Smooth muscle cell (in vitro differentiated cells): ENCODE measurements around the gene EML2. TPM values are rescaled to one million over a fixed set of nuclear protein-coding genes. Genes with fewer than 3 reads are reported as not detected.
"Not testable (repeated sequence)": the region's sequence is repeated elsewhere in the genome, so short reads cannot be mapped to it uniquely, and the experiment has no call there.

ENCODE experiments used
- DNase-seq: peaks from one replicate; lab custom pipeline; 2025; ENCODE audit not compliant: unreplicated experiment; lab: John Stamatoyannopoulos, UW
- H2AFZ ChIP-seq: fragments of 200-600 bp; sonication (generic); 2 replicates; pipeline ENCODE4 v1.6.0; 2016; ENCODE audit warnings: antibody characterized with exemption, low read depth, mild to moderate bottlenecking
- H3F3A ChIP-seq: fragments of 200-600 bp; sonication (generic); 2 replicates; pipeline ENCODE4 v1.6.0; 2017; ENCODE audit warnings: antibody characterized with exemption, low read depth
- H3K27ac ChIP-seq: fragments of 200-600 bp; sonication (generic); 2 replicates; pipeline ENCODE4 v1.5.1; 2016; ENCODE audit warnings: low read depth, mild to moderate bottlenecking
- H3K27me3 ChIP-seq: fragments of 200-600 bp; sonication (generic); 2 replicates; pipeline ENCODE4 v1.6.1; 2016; ENCODE audit warnings: low read depth, mild to moderate bottlenecking
- H3K36me3 ChIP-seq: fragments of 200-600 bp; sonication (generic); 2 replicates; pipeline ENCODE4 v1.5.1; 2016; ENCODE audit warnings: low read depth
- H3K4me1 ChIP-seq: fragments of 200-600 bp; sonication (generic); 2 replicates; pipeline ENCODE4 v1.5.1; 2016; ENCODE audit warnings: low read depth
- H3K4me2 ChIP-seq: fragments of 200-600 bp; sonication (generic); 2 replicates; pipeline ENCODE4 v1.6.0; 2016; ENCODE audit warnings: mild to moderate bottlenecking
- H3K4me3 ChIP-seq: fragments of 200-600 bp; sonication (generic); 2 replicates; pipeline ENCODE4 v1.5.1; 2016; ENCODE audit warnings: mild to moderate bottlenecking
- H3K79me2 ChIP-seq: fragments of 200-600 bp; sonication (generic); 2 replicates; pipeline ENCODE4 v1.6.0; 2016; ENCODE audit warnings: low read depth, mild to moderate bottlenecking
- H3K9ac ChIP-seq: fragments of 200-600 bp; sonication (generic); 2 replicates; pipeline ENCODE4 v1.6.0; 2016; ENCODE audit warnings: low read depth
- H3K9me3 ChIP-seq: fragments of 200-600 bp; sonication (generic); replicated peaks from 2 replicates; pipeline ENCODE4 v1.5.1; 2016; ENCODE audit warnings: low read depth
- H4K20me1 ChIP-seq: fragments of 200-600 bp; sonication (generic); 2 replicates; pipeline ENCODE4 v1.6.0; 2016; ENCODE audit warnings: low read depth
- WGBS: methylation state at CpG from one replicate; pipeline ENCODE4 v1.1.7; 2016; ENCODE audit warnings: low lambda C conversion rate; 5-methylcytosine and 5-hydroxymethylcytosine counted together
- polyA plus RNA-seq: library from polyadenylated mRNA; unstranded; fragments of >200 nt; fragmentation: Nextera tagmentation; extraction: Ambion mirVana; gene quantifications from 2 replicates; pipeline ENCODE4 v1.2.1, GENCODE V29; 2016
- total RNA-seq: library from RNA; depleted of rRNA; stranded (reverse); fragments of >200 nt; gene quantifications from 2 replicates; pipeline ENCODE4 v1.2.3, GENCODE V29; 2014
- TF ChIP-seq, protein P1 (sequence below): fragments of 200-600 bp; sonication (generic); IDR thresholded peaks from 2 replicates; pipeline ENCODE4 v1.5.1; 2017; ENCODE audit warnings: borderline replicate concordance, mild to moderate bottlenecking, antibody characterized with exemption; ENCODE audit not compliant: insufficient read depth, poor library complexity, severe bottlenecking

EML2 gene
- total and polyA plus RNA-seq, 2 experiments from 2014 or later: 7.7 to 19.0 TPM

DNA sequence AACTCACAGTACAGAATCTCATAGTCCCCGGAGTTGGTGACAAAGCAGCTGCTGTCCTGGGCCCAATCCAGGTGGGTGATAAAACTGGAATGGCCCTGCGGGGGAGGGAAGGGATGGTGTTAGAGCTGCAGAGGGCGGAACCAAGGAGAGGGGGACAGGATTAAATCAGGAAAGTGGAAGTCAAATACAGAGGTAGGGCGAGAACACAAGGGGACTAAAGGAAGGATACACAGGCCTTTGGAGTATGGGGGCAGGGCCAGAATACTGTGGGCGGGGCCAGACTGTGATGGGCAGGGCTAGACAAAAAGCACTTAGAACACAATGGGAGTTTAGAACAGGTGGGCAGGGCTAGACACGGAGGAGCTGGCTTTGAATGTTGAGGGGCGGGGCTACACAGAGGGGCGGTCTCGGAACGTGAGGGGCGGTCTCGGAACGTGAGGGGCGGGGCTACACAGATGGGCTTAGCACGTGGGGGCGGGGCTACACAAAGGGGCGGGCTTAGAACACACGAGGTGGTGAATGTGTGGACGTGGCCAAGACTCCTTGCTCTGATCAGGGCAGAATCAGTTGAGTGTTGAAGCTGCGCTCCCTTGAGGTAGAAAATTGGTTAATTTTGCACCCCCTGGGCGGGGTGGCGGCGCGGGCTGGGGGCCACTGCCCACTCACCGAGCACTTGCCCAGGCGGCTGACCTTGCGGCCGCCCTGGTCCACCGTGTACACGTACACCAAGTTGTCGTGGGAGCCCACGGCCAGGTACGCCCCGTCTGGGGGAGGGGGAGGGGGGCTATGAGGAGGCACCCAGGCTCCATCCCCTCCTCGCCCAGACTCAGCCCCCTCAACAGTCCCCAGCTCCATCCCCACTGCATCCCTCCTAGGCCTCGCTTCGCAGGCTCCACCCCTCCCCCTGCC, 23.1 kb downstream of the EML2 start:
- Histone ChIP-seq H3K27me3 (no peaks in the 10 kb centered on the region), H3K27ac (no peak overlapping the region), H3K79me2 (no peaks in the 10 kb centered on the region), H3K4me1 (no peaks in the 10 kb centered on the region), H3K4me2 (no peak overlapping the region), H3K4me3 (no peak overlapping the region), H2AFZ (no peak overlapping the region), H3K9ac (no peak overlapping the region), H3K9me3 (no peaks in the 10 kb centered on the region), H3F3A (peaks cover 2% of the 10 kb centered on the region), H3K36me3 (no peaks in the 10 kb centered on the region), H4K20me1 (no peaks in the 10 kb centered on the region)
- DNase-seq: no peak
- 46% methylated on average over 24 of the region's 37 CpGs for WGBS
- TF ChIP-seq, protein P1, sequence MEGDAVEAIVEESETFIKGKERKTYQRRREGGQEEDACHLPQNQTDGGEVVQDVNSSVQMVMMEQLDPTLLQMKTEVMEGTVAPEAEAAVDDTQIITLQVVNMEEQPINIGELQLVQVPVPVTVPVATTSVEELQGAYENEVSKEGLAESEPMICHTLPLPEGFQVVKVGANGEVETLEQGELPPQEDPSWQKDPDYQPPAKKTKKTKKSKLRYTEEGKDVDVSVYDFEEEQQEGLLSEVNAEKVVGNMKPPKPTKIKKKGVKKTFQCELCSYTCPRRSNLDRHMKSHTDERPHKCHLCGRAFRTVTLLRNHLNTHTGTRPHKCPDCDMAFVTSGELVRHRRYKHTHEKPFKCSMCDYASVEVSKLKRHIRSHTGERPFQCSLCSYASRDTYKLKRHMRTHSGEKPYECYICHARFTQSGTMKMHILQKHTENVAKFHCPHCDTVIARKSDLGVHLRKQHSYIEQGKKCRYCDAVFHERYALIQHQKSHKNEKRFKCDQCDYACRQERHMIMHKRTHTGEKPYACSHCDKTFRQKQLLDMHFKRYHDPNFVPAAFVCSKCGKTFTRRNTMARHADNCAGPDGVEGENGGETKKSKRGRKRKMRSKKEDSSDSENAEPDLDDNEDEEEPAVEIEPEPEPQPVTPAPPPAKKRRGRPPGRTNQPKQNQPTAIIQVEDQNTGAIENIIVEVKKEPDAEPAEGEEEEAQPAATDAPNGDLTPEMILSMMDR: no peak

GRCh38 chr19:45615056-45615455, 24.1 kb downstream of the EML2 start:
- not testable (repeated sequence) for H4K20me1 ChIP-seq, H3F3A ChIP-seq, H3K4me3 ChIP-seq, H3K9me3 ChIP-seq, H3K36me3 ChIP-seq, H3K9ac ChIP-seq, H2AFZ ChIP-seq, H3K27ac ChIP-seq, H3K4me2 ChIP-seq, DNase-seq, H3K27me3 ChIP-seq, H3K79me2 ChIP-seq, H3K4me1 ChIP-seq
- WGBS: 94% methylated on average over 9 of the region's 9 CpGs

GRCh38 chr19:45613926-45614725, 25.1 kb downstream of the EML2 start:
- no peak overlapping the region for H2AFZ ChIP-seq
- no peak for DNase-seq
- no peaks in the 10 kb centered on the region for H3K79me2 ChIP-seq

GRCh38 chr19:45608948-45609347, 30.2 kb downstream of the EML2 start:
- no peaks in the 10 kb centered on the region for H3K27me3 ChIP-seq
- WGBS: 95% methylated on average over 6 of the region's 6 CpGs
- no peaks in the 10 kb centered on the region for H3F3A ChIP-seq
- no peaks in the 10 kb centered on the region for H3K36me3 ChIP-seq
- H3K4me3 ChIP-seq: no peak overlapping the region
- H3K4me2 ChIP-seq: no peak overlapping the region
- no peak overlapping the region for H3K9ac ChIP-seq
- no peaks in the 10 kb centered on the region for H3K9me3 ChIP-seq
- H3K79me2 ChIP-seq: no peaks in the 10 kb centered on the region
- no peak overlapping the region for H3K27ac ChIP-seq
- no peaks in the 10 kb centered on the region for H4K20me1 ChIP-seq
- no peak for DNase-seq
- TF ChIP-seq, protein P1: no peak
- H3K4me1 ChIP-seq: no peaks in the 10 kb centered on the region
- H2AFZ ChIP-seq: no peak overlapping the region

More at GRCh38 chr19:45613926-45614725, 25.1 kb downstream of the EML2 start:
- Histone ChIP-seq H3K9ac (no peak overlapping the region), H3K36me3 (no peaks in the 10 kb centered on the region), H3F3A (peaks cover 2% of the 10 kb centered on the region), H3K4me3 (no peak overlapping the region), H3K4me1 (no peaks in the 10 kb centered on the region), H3K27me3 (no peaks in the 10 kb centered on the region), H3K27ac (peak overlapping the region; percentile 72), H3K9me3 (no peaks in the 10 kb centered on the region), H4K20me1 (no peaks in the 10 kb centered on the region), H3K4me2 (no peak overlapping the region)
- TF ChIP-seq, protein P1: no peak
- WGBS: 59% methylated on average over 10 of the region's 10 CpGs
